ENCODE results near the gene SIAH3. TPM values are rescaled to one million over a fixed set of nuclear protein-coding genes. Genes with fewer than 3 reads are reported as not detected.
"Not testable (repeated sequence)": the region's sequence is repeated elsewhere in the genome, so short reads cannot be mapped to it uniquely, and the experiment has no call there.

The SIAH3 gene
- total RNA-seq, 1 donor from 2014 or later, result 0.08 TPM

DNA sequence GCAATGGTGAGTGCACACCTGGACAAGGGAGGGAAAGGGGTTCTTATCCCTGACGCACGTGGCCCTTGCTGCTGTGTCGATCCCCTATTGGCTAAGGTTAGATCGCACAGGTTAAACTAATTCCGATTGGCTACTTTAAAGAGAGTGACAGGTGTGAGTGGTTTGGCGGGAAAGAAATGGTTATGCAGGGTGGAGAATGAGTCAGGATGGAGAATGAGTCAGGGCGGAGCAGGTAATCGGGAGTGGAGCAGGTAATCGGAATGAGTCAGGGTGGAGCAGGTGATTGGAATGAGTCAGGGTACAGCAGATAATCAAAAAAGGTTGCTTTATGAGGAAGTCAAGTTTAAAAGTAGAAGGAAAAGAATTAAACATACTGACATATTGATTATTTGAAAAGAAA is 24.4 kb upstream of the SIAH3 start:
- no peaks in the 10 kb centered on the region for H3K9me3 Mint-ChIP-seq (ENCODE audit: unreplicated experiment)
- H3K4me3 Mint-ChIP-seq (ENCODE audit: unreplicated experiment), result no peak overlapping the region
- H3K27ac Mint-ChIP-seq (ENCODE audit: unreplicated experiment), result no peak overlapping the region
- TF ChIP-seq, protein P1, sequence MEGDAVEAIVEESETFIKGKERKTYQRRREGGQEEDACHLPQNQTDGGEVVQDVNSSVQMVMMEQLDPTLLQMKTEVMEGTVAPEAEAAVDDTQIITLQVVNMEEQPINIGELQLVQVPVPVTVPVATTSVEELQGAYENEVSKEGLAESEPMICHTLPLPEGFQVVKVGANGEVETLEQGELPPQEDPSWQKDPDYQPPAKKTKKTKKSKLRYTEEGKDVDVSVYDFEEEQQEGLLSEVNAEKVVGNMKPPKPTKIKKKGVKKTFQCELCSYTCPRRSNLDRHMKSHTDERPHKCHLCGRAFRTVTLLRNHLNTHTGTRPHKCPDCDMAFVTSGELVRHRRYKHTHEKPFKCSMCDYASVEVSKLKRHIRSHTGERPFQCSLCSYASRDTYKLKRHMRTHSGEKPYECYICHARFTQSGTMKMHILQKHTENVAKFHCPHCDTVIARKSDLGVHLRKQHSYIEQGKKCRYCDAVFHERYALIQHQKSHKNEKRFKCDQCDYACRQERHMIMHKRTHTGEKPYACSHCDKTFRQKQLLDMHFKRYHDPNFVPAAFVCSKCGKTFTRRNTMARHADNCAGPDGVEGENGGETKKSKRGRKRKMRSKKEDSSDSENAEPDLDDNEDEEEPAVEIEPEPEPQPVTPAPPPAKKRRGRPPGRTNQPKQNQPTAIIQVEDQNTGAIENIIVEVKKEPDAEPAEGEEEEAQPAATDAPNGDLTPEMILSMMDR (IDR thresholded peaks at IDR 0.05; ENCODE audit: unreplicated experiment), result no peak
- DNase-seq (ENCODE audit: low spot score), result no peak
- H3K4me1 Mint-ChIP-seq (ENCODE audit: unreplicated experiment), result peaks cover 4% of the 10 kb centered on the region
- H3K27me3 Mint-ChIP-seq (ENCODE audit: unreplicated experiment), result no peaks in the 10 kb centered on the region
- no peaks in the 10 kb centered on the region for H3K36me3 Mint-ChIP-seq (ENCODE audit: low read depth, unreplicated experiment)

DNA sequence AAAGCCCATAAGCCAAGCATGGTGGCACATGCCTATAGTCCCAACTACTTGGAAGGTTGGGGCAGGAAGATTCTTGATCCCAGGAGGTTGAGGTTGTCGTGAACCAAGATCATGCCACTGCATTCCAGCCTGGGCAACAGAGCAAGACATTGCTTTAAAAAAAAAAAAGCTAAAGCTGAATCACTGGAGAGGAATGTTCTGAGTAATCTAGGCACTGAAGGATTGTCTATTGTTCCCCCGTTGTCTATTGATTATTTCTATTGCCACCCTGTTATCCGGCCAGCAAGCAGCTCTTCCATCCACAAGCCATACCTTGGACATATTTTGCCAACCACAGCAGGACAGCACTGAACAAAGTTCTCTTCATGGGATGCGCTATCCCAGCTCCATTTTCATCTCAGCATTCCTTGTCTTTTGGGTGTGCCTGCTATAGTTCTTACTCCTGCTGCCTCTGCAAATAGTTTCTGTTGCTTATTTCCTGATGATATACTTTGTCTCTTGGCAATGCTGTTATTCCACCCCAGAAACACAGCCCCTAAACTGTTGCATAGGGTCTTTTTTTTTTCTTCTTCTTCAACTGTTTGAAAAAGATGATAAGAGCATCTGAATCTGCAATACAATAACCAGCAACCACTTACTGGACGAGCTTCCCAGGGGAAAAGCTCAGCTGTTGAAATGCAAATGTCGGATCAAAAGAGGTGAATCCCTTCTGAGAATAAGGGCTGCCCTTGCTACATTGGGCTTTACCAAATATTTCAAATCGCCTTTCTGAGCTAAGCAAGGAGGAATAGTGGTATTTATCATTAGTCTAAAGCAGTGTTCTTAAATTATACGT is 22.2 kb upstream of the SIAH3 start:
- Mint-ChIP-seq H3K4me1 (ENCODE audit: unreplicated experiment) (peaks cover 4% of the 10 kb centered on the region), H3K4me3 (ENCODE audit: unreplicated experiment) (no peak overlapping the region), H3K27ac (ENCODE audit: unreplicated experiment) (no peak overlapping the region), H3K9me3 (ENCODE audit: unreplicated experiment) (no peaks in the 10 kb centered on the region), H3K36me3 (ENCODE audit: low read depth, unreplicated experiment) (no peaks in the 10 kb centered on the region), H3K27me3 (ENCODE audit: unreplicated experiment) (no peaks in the 10 kb centered on the region)
- TF ChIP-seq, protein P1 (IDR thresholded peaks at IDR 0.05; ENCODE audit: unreplicated experiment), result no peak
- DNase-seq (ENCODE audit: low spot score), result no peak

DNA sequence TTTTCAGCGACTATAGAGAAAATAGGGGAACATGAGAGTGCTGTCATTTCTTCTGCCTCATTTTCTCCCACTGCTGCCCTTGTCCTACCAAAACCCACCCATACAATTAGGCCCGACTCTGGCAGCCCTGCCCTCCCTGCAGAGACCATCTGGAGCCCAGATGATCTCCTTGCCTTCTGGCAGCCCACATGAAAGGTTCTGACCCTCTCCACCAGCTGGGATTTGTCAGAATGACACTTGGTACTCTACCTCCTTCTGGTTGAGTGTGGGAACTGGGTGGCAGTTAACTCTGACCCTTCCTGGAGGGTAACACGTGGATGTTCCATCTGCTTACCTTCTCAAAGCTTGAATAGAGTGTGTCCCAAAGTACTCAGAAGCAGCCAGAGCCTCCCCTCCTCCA is 21.0 kb upstream of the SIAH3 start:
- DNase-seq (ENCODE audit: low spot score), result no peak
- no peak overlapping the region for H3K4me3 Mint-ChIP-seq (ENCODE audit: unreplicated experiment)
- TF ChIP-seq, protein P1 (IDR thresholded peaks at IDR 0.05; ENCODE audit: unreplicated experiment), result no peak
- no peak overlapping the region for H3K27ac Mint-ChIP-seq (ENCODE audit: unreplicated experiment)
- peaks cover 4% of the 10 kb centered on the region for H3K4me1 Mint-ChIP-seq (ENCODE audit: unreplicated experiment)
- H3K9me3 Mint-ChIP-seq (ENCODE audit: unreplicated experiment), result no peaks in the 10 kb centered on the region
- H3K36me3 Mint-ChIP-seq (ENCODE audit: low read depth, unreplicated experiment), result no peaks in the 10 kb centered on the region
- H3K27me3 Mint-ChIP-seq (ENCODE audit: unreplicated experiment), result peaks cover 2% of the 10 kb centered on the region

DNA sequence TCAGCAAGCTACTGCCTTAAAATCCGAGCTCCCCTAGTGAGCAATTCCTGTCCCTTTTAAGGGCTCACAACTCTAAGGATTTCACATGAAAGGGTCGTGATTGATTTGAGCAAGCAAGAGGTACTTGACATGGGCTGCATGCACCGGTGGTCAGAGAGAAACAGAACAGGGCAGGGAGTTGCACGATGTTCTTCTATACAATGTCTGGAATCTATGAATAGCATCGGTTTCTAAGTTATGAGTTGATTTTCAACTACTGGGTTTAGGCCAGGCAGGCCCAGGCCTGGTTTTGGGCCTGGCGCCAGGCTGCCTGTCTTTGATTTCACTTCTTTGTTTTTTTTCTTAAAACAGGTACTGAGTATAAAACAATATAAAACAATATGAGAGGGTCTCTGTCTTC is 19.6 kb upstream of the SIAH3 start:
- not testable (repeated sequence) for H3K36me3 Mint-ChIP-seq (ENCODE audit: low read depth, unreplicated experiment); H3K4me3 Mint-ChIP-seq (ENCODE audit: unreplicated experiment); DNase-seq (ENCODE audit: low spot score); H3K4me1 Mint-ChIP-seq (ENCODE audit: unreplicated experiment); H3K9me3 Mint-ChIP-seq (ENCODE audit: unreplicated experiment); H3K27ac Mint-ChIP-seq (ENCODE audit: unreplicated experiment); H3K27me3 Mint-ChIP-seq (ENCODE audit: unreplicated experiment)

DNA sequence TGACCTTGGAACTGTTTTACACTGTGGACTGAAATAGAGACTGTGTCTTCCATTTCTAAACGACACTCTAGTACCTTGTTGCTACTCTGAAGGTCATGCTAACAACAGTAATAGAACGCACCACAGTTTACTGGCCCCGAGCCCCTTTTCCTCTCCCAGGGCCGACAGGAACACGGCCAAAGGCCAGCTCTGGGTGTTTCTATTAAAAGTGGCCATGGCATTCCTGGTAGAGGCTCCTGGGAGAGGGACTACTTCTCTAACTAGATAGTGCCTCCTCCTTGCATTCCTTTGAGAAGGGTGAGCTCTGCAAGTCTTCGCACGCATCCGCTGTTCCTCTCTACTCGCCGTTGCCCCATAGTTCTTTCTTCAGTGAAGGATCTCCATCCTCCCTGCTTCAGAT is 18.7 kb upstream of the SIAH3 start:
- H3K27me3 Mint-ChIP-seq (ENCODE audit: unreplicated experiment), result peaks cover 2% of the 10 kb centered on the region
- DNase-seq (ENCODE audit: low spot score), result no peak
- H3K27ac Mint-ChIP-seq (ENCODE audit: unreplicated experiment), result no peak overlapping the region
- no peaks in the 10 kb centered on the region for H3K36me3 Mint-ChIP-seq (ENCODE audit: low read depth, unreplicated experiment)
- H3K9me3 Mint-ChIP-seq (ENCODE audit: unreplicated experiment), result no peaks in the 10 kb centered on the region
- no peak overlapping the region for H3K4me3 Mint-ChIP-seq (ENCODE audit: unreplicated experiment)
- peaks cover 4% of the 10 kb centered on the region for H3K4me1 Mint-ChIP-seq (ENCODE audit: unreplicated experiment)
- TF ChIP-seq, protein P1 (IDR thresholded peaks at IDR 0.05; ENCODE audit: unreplicated experiment), result no peak

Measured in endothelial cell (in vitro differentiated cells).